WI38 (cell line): ENCODE results near the gene MORN2.

Source experiments
- H3K4me3 ChIP-seq: 2 replicates; pipeline ENCODE4 v1.5.1; 2011; ENCODE audit warnings: low read depth, mild to moderate bottlenecking, control low read depth, low read length
- CTCF ChIP-seq: IDR thresholded peaks from 2 replicates; pipeline ENCODE4 v1.5.1; 2012; ENCODE audit warnings: low read depth, mild to moderate bottlenecking, control low read depth, low read length

The MORN2 gene

DNA sequence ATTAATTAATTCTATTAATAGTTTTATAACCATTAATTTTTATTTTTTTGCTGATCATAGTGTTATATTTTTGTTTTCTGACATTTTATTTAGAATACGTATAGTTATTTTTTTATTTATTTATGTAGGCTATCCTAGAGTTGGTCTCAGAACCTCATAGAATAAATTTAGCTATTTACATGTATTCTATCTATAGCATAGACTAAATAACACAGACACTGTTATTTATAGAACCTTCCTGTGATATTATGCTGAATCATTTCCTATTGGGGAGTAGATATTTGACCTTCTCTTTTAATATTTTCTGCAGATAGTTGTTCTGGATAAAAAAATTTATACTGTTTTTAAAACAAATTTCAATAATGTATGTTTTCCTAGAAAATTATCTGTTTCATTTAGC lies 34.1 kb downstream of the MORN2 start:
- H3K4me3 ChIP-seq, result no peak overlapping the region
- no peak for TF ChIP-seq CTCF

- H3K4me3 ChIP-seq, result no peak overlapping the region
- TF ChIP-seq CTCF, result no peak
These were observed 35.4 kb downstream of the MORN2 start for GRCh38 chr2:38911191-38911590.

DNA sequence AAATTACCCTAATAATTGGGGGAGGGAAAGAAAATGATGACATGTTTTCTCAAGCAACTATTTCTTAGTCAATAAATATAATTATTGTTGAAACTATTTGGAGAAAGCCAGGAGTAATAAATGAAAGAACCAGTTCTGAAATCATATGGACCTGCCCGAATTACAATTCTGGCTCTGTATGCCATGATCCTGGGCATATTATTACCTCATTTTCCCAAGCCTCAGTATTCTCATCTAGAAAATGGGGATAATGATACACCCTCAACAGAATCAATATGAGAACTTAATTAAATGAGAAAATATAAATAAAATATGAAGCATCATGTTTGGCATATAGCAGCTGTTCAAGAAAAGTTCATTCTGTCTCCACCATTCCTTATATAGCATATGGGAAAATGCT lies 36.8 kb downstream of the MORN2 start:
- TF ChIP-seq CTCF, result no peak
- H3K4me3 ChIP-seq, result no peak overlapping the region

- no peak for TF ChIP-seq CTCF
- no peak overlapping the region for H3K4me3 ChIP-seq
These were observed 46.6 kb downstream of the MORN2 start for GRCh38 chr2:38922389-38922788.

- no peak overlapping the region for H3K4me3 ChIP-seq
- TF ChIP-seq CTCF, result no peak
These were observed 47.1 kb downstream of the MORN2 start for GRCh38 chr2:38922902-38923301.

GRCh38 chr2:38925982-38926381 lies 50.2 kb downstream of the MORN2 start:
- no peak overlapping the region for H3K4me3 ChIP-seq
- TF ChIP-seq CTCF, result no peak

DNA sequence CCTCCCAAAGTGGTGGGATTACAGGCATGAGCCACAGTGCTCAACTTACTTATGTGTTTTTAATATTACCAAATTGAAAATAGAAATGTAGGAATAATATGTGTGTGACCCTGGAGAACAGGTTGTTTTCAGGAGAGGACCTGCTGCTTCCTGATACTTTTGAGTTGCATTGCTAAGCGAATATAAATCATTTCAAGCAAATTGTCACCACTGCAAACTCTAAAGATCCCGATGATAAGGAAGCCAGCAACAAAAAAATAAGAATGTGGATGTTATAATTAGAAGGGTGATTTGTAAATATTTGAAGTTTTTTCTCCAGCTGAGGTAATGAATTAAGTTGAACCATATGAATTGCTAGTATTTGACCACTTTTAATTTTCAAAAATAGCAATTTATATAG lies 54.8 kb downstream of the MORN2 start:
- no peak for TF ChIP-seq CTCF
- H3K4me3 ChIP-seq, result no peak overlapping the region
